H1 (cell line): ENCODE results near the gene TSPAN16.

Source experiments
- ASH2L ChIP-seq: fragments of 200-600, 300-600 bp; sonication (generic); IDR thresholded peaks from one replicate; pipeline ENCODE4 v1.7.1; 2017; ENCODE audit warnings: low read length
- CEBPB ChIP-seq: IDR thresholded peaks from 2 replicates; pipeline ENCODE4 v1.6.1; 2012; ENCODE audit warnings: low read depth, low read length
- CREB1 ChIP-seq: IDR thresholded peaks from 2 replicates; pipeline ENCODE4 v1.6.1; 2012; ENCODE audit warnings: inconsistent platforms
- EZH2 ChIP-seq: fragments of 200-600 bp; sonication (generic); IDR thresholded peaks from 2 replicates; pipeline ENCODE4 v1.7.1; 2012; ENCODE audit warnings: low read depth, mild to moderate bottlenecking, moderate library complexity, low read length, inconsistent platforms; ENCODE audit not compliant: severe bottlenecking
- JUN ChIP-seq: IDR thresholded peaks from 2 replicates; pipeline ENCODE4 v1.6.1; 2011; ENCODE audit warnings: low read depth, mild to moderate bottlenecking, improper control_type of control experiment, low read length
- NRF1 ChIP-seq: IDR thresholded peaks from 2 replicates; pipeline ENCODE4 v1.6.1; 2011; ENCODE audit warnings: mild to moderate bottlenecking, low read depth, low read length, improper control_type of control experiment
- POLR2A ChIP-seq, 2 experiments: IDR thresholded peaks; 1 replicate in 1 of 2; 2 replicates in 1 of 2; pipeline ENCODE4 v1.6.1; 2011; ENCODE audit warnings: low read depth in 2 of 2, low read length in 2 of 2, mild to moderate bottlenecking in 2 of 2; ENCODE audit errors: control extremely low read depth in 1 of 2
- POLR2AphosphoS5 ChIP-seq: IDR thresholded peaks from 2 replicates; pipeline ENCODE4 v1.6.1; 2011; ENCODE audit warnings: low read depth, low read length
- SIRT6 ChIP-seq: IDR thresholded peaks from one replicate; pipeline ENCODE4 v1.7.1; 2012; ENCODE audit warnings: low read length, inconsistent platforms
- SP1 ChIP-seq: IDR thresholded peaks from 2 replicates; pipeline ENCODE4 v1.6.1; 2011; ENCODE audit warnings: low read depth, low read length
- TAF1 ChIP-seq: IDR thresholded peaks from 2 replicates; pipeline ENCODE4 v1.6.1; 2011; ENCODE audit warnings: mild to moderate bottlenecking, low read depth, low read length
- TF ChIP-seq, protein P1 (sequence below), 3 experiments: IDR thresholded peaks; 1 replicate in 2 of 3; 2 replicates in 1 of 3; pipeline versions ENCODE4 v1.5.1 to v1.6.1; 2011; ENCODE audit warnings: low read length in 3 of 3, mild to moderate bottlenecking in 3 of 3, inconsistent platforms in 2 of 3, low read depth in 1 of 3, moderate library complexity in 1 of 3; ENCODE audit not compliant: insufficient read depth in 1 of 3; ENCODE audit errors: control extremely low read depth in 1 of 3
- TF ChIP-seq, protein P2 (sequence below): fragments of 300-600 bp; sonication (generic); IDR thresholded peaks from 2 replicates; pipeline ENCODE4 v1.7.1; 2012; ENCODE audit warnings: low read length, moderate library complexity, mild to moderate bottlenecking, inconsistent platforms; ENCODE audit not compliant: insufficient replicate concordance
- TF ChIP-seq, protein P3 (sequence below): IDR thresholded peaks from 2 replicates; pipeline ENCODE4 v1.6.1; 2011; ENCODE audit warnings: low read depth, mild to moderate bottlenecking, low read length; ENCODE audit not compliant: insufficient read depth

DNA sequence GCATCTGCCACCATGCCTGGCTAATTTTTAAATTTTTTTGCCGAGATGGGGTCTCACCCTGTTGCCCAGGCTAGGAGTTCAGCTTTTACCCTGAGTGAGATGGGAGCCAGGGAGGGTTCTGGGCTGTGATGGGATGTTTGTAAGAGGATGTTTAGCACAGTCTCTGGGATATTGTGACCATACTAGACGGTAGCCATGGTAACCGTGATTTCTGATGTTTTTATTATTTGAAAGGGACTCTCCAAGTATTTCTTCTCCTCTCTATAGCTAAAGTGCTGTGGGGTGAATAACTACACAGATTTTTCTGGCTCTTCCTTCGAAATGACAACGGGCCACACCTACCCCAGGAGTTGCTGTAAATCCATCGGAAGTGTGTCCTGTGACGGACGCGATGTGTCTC lies 10.4 kb downstream of the TSPAN16 start:
- TF ChIP-seq, protein P1, sequence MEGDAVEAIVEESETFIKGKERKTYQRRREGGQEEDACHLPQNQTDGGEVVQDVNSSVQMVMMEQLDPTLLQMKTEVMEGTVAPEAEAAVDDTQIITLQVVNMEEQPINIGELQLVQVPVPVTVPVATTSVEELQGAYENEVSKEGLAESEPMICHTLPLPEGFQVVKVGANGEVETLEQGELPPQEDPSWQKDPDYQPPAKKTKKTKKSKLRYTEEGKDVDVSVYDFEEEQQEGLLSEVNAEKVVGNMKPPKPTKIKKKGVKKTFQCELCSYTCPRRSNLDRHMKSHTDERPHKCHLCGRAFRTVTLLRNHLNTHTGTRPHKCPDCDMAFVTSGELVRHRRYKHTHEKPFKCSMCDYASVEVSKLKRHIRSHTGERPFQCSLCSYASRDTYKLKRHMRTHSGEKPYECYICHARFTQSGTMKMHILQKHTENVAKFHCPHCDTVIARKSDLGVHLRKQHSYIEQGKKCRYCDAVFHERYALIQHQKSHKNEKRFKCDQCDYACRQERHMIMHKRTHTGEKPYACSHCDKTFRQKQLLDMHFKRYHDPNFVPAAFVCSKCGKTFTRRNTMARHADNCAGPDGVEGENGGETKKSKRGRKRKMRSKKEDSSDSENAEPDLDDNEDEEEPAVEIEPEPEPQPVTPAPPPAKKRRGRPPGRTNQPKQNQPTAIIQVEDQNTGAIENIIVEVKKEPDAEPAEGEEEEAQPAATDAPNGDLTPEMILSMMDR (IDR thresholded peaks at IDR 0.05; ENCODE audit: control extremely low read depth in 1 of 3, insufficient read depth in 1 of 3, low read depth in 1 of 3, low read length in 3 of 3): no peak
- TF ChIP-seq EZH2: no peak
- no peak for TF ChIP-seq NRF1
- TF ChIP-seq, protein P2, sequence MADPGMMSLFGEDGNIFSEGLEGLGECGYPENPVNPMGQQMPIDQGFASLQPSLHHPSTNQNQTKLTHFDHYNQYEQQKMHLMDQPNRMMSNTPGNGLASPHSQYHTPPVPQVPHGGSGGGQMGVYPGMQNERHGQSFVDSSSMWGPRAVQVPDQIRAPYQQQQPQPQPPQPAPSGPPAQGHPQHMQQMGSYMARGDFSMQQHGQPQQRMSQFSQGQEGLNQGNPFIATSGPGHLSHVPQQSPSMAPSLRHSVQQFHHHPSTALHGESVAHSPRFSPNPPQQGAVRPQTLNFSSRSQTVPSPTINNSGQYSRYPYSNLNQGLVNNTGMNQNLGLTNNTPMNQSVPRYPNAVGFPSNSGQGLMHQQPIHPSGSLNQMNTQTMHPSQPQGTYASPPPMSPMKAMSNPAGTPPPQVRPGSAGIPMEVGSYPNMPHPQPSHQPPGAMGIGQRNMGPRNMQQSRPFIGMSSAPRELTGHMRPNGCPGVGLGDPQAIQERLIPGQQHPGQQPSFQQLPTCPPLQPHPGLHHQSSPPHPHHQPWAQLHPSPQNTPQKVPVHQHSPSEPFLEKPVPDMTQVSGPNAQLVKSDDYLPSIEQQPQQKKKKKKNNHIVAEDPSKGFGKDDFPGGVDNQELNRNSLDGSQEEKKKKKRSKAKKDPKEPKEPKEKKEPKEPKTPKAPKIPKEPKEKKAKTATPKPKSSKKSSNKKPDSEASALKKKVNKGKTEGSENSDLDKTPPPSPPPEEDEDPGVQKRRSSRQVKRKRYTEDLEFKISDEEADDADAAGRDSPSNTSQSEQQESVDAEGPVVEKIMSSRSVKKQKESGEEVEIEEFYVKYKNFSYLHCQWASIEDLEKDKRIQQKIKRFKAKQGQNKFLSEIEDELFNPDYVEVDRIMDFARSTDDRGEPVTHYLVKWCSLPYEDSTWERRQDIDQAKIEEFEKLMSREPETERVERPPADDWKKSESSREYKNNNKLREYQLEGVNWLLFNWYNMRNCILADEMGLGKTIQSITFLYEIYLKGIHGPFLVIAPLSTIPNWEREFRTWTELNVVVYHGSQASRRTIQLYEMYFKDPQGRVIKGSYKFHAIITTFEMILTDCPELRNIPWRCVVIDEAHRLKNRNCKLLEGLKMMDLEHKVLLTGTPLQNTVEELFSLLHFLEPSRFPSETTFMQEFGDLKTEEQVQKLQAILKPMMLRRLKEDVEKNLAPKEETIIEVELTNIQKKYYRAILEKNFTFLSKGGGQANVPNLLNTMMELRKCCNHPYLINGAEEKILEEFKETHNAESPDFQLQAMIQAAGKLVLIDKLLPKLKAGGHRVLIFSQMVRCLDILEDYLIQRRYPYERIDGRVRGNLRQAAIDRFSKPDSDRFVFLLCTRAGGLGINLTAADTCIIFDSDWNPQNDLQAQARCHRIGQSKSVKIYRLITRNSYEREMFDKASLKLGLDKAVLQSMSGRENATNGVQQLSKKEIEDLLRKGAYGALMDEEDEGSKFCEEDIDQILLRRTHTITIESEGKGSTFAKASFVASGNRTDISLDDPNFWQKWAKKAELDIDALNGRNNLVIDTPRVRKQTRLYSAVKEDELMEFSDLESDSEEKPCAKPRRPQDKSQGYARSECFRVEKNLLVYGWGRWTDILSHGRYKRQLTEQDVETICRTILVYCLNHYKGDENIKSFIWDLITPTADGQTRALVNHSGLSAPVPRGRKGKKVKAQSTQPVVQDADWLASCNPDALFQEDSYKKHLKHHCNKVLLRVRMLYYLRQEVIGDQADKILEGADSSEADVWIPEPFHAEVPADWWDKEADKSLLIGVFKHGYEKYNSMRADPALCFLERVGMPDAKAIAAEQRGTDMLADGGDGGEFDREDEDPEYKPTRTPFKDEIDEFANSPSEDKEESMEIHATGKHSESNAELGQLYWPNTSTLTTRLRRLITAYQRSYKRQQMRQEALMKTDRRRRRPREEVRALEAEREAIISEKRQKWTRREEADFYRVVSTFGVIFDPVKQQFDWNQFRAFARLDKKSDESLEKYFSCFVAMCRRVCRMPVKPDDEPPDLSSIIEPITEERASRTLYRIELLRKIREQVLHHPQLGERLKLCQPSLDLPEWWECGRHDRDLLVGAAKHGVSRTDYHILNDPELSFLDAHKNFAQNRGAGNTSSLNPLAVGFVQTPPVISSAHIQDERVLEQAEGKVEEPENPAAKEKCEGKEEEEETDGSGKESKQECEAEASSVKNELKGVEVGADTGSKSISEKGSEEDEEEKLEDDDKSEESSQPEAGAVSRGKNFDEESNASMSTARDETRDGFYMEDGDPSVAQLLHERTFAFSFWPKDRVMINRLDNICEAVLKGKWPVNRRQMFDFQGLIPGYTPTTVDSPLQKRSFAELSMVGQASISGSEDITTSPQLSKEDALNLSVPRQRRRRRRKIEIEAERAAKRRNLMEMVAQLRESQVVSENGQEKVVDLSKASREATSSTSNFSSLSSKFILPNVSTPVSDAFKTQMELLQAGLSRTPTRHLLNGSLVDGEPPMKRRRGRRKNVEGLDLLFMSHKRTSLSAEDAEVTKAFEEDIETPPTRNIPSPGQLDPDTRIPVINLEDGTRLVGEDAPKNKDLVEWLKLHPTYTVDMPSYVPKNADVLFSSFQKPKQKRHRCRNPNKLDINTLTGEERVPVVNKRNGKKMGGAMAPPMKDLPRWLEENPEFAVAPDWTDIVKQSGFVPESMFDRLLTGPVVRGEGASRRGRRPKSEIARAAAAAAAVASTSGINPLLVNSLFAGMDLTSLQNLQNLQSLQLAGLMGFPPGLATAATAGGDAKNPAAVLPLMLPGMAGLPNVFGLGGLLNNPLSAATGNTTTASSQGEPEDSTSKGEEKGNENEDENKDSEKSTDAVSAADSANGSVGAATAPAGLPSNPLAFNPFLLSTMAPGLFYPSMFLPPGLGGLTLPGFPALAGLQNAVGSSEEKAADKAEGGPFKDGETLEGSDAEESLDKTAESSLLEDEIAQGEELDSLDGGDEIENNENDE: no peak
- no peak for TF ChIP-seq POLR2AphosphoS5
- TF ChIP-seq, protein P3, sequence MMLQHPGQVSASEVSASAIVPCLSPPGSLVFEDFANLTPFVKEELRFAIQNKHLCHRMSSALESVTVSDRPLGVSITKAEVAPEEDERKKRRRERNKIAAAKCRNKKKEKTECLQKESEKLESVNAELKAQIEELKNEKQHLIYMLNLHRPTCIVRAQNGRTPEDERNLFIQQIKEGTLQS: no peak
- no peak for TF ChIP-seq JUN
- no peak for TF ChIP-seq CEBPB
- no peak for TF ChIP-seq SP1
- no peak for TF ChIP-seq ASH2L
- no peak for TF ChIP-seq CREB1
- TF ChIP-seq SIRT6: no peak
- TF ChIP-seq TAF1: no peak
- no peak for TF ChIP-seq POLR2A (IDR thresholded peaks at IDR 0.05; ENCODE audit: control extremely low read depth in 1 of 2, low read depth in 2 of 2, low read length in 2 of 2)
